Measurements from ENCODE around the gene DDB1.
A peak's percentile ranks its signal among the peaks of the same experiment; 100 is the strongest.

DDB1 gene

GRCh38 chr11:61332797-61333549, at the start of gene DDB1, which contains the start of gene TKFC:
DDB1 (minus strand) TSS chr11:61333105; CDS start chr11:61332968, 137 bp downstream.
TKFC (plus strand) TSS chr11:61333228; CDS start chr11:61334729, 1,501 bp downstream.
- peak; percentile 97 for DNase-seq

DNA sequence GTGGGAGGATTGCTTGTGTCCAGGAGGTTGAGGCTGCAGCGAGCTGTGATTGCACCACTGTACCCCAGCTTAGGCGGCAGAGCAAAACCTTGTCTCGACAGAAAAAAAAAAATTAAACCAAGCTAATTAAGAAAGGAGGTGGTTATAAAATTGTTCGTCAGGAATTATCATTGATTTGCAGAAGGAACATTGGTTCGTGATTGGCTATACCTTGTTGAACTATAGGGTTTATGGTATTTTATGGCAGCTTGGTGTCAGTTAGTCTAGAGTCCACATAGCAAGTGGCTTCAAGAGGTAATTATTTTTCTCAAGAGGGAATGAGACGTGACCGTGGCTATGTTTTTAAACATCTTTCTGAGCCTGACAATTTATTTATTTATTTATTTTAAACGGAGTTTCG, 48.0 kb upstream of the DDB1 start:
- DNase-seq: no peak

- no peak for DNase-seq
Measured at GRCh38 chr11:61378713-61379313, 45.9 kb upstream of the DDB1 start.

GRCh38 chr11:61377461-61378160, 44.7 kb upstream of the DDB1 start:
- DNase-seq: no peak

GRCh38 chr11:61375761-61376108, 42.8 kb upstream of the DDB1 start:
- DNase-seq: no peak

GRCh38 chr11:61372659-61373420, 39.9 kb upstream of the DDB1 start:
- no peak for DNase-seq

GRCh38 chr11:61370349-61371005, 37.6 kb upstream of the DDB1 start:
- no peak for DNase-seq

DNA sequence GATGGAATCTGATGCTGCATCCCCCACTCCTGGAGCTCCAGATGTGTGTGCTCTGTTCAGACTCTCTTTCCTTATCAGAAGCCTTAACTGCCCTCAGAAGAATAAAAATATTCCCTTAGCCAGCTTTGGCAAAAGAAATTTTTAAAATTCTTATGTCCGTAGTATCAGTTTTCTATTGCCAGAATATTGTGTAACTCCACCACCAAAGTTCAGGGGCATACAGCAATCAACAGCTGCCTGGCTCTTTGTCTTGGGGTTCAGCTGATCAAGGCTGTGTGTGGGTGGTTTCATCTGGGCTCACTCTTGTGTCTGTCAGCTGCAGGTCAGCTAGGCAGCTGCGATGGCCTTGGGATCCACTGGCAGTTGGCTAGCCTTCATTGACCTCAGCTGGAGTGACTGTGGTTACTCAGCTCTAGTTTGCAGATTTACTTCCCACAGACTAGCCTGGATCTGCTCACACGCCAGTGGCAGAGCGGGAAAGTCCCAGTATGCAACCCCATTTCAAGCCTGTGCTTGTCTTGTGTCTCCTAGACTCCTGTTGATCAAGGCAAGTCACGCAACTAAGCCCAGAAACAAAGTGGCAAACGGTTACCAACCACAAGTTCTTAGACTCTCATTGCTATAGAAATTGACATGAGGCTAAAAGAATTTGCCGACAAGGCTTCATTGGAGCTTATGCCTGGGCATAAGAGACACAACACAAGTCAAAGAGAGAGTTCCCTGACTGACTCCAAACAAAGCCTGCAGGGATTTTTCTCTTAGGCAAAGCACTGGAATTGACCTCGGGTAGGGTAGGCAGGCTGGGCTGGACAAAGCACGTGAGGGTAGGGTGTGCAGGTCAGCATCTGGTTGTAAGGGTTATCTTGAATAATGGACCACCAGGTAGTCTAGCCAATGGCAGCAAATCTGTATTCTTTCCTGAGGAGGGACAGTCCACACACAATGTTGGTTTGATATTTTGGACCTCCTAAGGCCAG, 36.8 kb upstream of the DDB1 start:
- no peak for DNase-seq

DNA sequence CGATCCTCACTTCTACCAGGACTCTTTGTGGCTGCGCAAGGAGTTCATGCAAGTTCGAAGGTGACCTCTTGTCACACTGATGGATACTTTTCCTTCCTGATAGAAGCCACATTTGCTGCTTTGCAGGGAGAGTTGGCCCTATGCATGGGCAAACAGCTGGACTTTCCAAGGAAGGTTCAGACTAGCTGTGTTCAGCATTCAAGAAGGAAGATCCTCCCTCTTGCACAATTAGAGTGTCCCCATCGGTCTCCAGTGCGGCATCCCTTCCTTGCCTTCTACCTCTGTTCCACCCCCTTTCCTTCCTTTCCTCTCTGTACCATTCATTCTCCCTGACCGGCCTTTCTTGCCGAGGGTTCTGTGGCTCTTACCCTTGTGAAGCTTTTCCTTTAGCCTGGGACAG, 35.7 kb upstream of the DDB1 start:
- DNase-seq: no peak

DNA sequence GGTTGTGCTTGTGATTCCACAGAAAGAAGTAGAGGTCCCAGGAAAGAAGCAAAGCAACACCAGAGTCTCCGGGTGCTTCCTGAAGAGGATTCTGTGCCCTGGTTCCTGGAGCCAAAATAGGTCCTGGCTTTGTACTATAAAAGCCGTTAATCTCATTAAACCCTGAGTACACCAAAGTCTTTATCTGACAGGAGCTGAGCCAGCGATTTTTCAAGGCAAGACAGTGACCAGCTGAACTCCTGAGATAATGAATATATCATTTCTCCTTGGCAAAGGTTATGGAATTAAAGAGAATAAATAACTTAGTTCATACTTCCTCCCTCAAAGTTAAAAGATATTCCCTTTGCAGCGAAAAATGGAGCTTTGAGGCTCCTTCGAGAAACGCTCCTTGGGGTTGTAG, 34.5 kb upstream of the DDB1 start:
- DNase-seq: no peak

- DNase-seq: no peak
Measured at GRCh38 chr11:61364012-61364675, 31.2 kb upstream of the DDB1 start.

DNA sequence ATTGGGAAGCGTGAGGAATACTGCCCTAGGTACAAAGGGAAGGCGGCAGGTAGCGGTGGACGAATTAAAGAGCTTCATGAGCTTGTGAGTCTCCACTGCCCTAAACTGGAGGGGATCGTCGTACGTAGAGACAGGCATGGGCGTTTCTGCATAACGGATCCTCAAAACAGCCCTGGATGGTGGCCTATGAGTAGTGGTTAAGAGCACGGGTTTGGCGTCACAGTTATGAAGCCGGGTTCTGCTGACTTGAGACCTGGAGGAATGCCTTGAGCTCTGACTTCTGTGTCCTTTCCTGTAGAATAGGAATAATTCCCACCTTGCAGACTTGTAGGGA, 29.6 kb upstream of the DDB1 start:
- peak; percentile 8 for DNase-seq

DNA sequence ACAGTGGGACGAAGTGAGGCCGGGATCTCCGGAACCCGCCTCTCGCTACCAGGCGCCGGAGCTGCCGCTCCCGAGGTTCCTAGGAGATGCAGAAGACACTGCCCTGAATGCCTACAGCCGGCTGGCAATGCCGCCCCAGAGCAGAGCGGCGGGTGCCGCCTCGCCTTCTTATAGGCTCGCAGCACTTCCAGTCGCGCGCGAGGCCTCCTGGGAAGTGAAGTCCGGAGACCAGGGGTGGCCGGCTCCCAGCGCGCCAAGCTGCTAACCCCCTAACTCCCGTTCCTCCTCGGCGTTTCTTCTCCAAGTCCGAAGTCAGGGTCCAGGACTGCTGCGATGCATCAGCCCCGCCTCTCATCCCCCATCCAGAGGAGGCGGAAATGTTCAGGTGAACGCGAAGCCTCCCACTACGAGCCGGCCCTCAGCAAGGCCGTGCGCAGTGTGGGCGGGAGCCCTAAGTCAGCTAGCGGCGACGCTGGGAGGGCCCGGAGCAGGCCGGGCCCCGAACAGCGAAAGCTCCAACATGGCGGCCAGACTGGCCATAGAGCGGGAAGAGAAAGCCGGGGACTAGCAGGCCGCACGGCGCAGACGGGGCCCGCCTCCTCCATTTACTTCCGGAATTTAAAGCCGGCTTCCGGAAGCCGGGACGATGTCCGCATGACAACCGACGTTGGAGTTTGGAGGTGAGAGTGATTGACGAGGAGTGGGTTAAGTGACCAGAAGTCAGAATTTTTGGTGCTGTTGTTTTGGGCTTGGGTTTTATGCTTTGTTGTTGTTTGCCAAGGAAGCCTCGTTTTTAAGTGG, 29.0 kb upstream of the DDB1 start, which contains the start of the genes CYB561A3 and TMEM138:
Gene CYB561A3, minus strand, starts transcription at position 142 of the 801 bp plus-strand sequence. CDS start 5,169 bp downstream, outside the sequence.
Gene TMEM138, plus strand, starts transcription at position 634 of the 801 bp plus-strand sequence. CDS start 2,017 bp downstream, outside the sequence.
- DNase-seq: peak; percentile 83

DNA sequence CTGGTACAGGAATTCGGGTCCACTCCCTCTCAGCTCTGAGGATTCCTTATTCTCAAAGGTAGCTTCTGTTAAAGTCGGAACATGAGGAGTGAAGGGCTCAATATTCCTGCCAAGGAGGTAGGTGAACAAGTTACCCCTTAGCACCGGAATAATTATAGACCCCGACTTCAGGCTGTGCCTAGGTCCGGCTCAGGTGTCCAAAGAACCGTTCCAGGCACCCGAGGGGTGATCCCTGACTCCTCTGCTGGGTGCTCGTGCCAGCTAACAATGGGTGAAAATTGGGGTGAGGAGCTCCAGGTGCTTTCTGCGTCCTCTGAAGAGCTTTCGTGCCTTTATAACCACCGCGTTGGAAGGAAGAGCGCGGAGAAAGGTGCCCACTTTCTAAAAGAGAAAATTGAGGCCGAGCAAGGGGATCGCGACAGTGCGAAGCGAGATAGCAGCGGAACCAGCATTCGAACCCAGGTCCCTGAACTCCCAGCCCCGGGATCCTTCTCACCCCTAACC, 28.4 kb upstream of the DDB1 start:
- DNase-seq: no peak

- DNase-seq: no peak
Measured at GRCh38 chr11:61359516-61359915, 26.6 kb upstream of the DDB1 start.

DNA sequence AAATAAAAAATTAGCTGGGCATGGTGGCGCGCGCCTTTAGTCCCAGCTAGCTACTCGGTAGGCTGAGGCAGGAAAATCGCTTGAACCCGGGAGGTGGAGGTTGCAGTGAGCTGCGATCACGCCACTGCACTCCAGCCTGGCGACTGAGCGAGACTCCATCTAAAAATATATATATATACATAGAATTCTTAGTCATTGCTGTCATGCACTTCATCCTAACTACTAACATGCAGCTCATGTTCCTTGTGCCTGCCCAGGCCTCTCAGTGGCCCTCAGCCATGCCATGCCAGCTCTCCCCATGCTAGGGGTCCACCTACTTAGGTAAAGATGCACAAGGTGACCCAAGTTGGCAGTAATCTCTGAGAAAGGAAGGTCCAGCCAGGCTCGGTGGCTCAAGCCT, 25.7 kb upstream of the DDB1 start:
- DNase-seq: no peak

DNA sequence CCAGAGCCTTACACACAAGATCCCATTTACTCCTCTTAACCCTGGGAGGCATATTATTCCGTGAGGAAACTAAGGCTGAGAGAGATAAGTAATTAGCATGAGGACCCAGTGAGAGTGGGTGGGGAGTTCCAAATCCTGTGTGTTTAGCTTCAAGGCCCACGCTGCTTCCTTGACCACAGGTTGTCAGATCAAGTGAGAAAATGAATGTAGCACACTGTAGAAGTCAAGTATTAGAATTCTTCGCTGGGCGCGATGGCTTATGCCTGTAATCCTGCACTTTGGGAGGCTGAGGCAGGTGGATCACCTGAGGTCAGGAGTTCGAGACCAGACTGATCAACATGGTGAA, 25.0 kb upstream of the DDB1 start:
- DNase-seq: no peak

DNA sequence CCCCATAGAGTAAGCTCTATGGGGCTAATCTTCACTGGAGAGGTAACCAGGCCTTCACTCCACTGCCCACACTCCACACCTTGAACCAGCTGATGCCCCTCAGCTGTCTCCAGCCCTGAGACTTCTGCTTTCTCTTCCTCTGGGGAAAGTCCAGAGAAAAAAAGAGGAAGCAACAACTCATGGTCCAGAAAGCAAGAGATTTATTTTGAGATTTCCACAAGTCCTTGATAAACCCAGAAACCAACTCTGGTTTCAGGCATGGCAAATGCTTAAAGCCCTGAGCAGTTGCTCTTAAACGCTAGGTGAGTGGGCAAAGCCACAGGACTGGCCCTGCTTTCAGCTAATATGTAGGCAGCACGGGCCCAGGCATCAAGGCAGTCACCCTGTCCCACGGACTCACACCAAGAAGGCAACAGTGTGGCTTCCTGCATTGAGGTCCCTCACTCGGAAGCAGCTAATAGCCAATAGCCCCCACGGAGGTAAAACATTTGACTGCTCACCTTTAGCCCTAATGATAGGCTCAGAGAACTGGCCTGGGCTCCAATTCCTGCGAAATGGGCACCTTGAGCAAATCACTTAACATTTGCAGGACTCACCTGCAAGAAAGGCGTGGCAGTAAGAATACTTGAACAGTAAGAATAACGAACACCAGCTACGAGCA, 24.5 kb upstream of the DDB1 start:
- DNase-seq: no peak

- DNase-seq: no peak
Measured at GRCh38 chr11:61356706-61357105, 23.8 kb upstream of the DDB1 start.
